ENCODE results near the gene CTCF.

The CTCF gene

DNA sequence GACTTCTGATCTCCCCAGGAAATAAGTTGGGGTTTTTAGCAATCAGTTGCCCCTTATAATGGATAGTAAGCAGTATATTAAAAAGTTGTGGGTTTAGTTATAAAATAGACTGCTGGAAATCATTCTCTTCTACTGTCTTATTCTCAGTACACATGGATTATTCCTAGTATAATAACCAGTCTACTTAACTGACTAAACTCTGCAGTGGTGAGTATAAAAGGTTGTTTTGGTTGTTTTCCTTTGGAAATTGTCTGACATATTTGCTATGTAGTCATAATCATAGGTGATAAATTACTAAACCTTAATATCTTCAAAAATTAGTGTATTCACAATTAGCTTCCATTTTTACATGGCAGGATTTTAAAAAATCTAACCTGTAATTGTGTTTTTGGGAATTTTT is 31.4 kb downstream of the CTCF start:
- DNase-seq (ENCODE audit: low read depth in 2 of 3, low spot score in 1 of 3): no peak

DNA sequence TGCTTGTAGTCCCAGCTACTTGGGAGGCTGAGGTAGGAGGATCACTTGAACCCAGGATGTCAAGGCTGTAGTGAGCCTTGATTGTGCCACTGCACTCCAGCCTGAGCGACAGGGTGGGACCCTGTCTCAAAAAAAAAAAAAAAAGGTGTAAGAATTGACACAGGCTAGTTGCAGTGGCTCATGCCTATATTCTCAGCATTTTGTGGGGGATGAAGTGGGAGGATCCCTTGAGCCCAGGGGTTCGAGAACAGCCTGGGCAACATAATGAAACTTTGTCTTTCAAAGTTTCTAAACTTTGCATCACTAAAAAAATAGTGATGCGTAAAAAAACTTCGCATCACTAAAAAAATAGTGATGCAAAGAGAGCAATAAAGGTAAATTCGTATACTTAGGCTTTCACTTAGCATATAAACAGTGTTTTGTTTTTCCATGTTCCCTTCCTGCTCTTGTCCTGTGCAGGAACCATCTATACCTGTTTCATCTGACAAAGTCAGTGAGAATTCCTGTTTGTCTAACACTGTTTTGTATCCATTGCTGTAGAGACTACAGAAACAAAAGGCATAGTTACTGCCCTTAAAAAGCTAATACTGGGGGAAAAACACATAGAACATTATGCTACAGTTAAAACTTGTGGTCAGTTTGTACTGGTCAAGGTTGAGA is 32.1 kb downstream of the CTCF start:
- no peak for DNase-seq (ENCODE audit: low read depth in 2 of 3, low spot score in 1 of 3)

DNA sequence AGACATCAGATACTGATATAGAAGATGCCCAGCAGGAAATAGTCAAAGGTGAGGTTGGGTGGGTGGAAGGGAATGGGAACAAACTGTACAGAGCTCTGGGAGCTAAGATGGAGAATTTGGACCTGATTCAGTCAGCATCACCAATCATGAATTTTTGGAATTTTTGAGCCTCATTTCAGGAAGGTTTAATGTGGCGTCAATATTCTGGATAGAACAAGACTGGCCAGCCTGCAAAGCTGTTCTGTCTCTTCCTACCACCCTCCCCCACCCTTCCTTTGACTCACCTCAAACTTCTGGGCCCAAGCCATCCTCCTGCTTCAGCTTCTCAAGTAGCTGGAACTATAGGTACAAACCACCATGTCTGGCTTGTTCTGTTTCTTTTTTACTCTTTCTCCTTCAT is 32.6 kb downstream of the CTCF start:
- DNase-seq (ENCODE audit: low read depth in 2 of 3, low spot score in 1 of 3): no peak

DNA sequence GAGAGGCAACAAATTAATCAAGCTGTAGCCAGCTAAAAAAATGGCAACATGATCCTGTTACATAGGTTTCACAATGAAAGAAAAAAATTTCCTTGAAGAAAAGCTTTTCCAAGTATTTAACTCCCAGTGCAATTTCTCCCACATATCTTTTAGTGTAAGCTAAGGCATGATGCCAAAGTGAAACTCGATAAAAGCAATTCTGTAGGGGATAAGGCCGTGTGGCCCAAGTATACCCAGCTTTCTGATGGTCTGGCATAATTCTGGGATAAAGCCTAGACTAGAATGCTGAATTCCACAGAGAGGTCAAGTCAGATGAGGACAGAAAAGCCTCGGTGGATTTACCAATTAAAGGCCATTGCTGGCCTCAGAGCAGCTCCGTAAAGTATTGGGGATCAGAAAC is 36.2 kb downstream of the CTCF start:
- DNase-seq (ENCODE audit: low read depth in 2 of 3, low spot score in 1 of 3): no peak

DNA sequence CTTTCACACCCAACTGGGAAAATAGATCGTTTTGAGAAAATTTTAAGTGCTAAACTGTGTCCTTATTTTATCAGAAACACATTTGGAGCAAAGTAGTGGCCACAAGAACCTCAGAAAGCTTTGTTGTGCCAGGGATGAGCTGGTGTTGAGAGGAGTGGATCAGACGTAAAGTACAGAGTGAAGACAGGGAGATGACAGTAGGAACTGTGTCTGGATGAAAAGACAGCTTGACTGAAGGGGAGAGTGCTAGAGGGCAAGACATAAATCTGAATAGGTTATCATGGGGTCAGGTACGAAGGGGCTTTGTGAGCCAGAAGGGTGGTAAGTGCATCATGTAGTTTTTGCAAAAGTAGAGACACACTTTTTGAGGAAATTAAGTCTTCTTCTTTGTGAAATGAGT is 43.3 kb downstream of the CTCF start:
- DNase-seq (ENCODE audit: low read depth in 2 of 3, low spot score in 1 of 3): no peak

GRCh38 chr16:67606632-67607031 is 44.3 kb downstream of the CTCF start:
- DNase-seq (ENCODE audit: low read depth in 2 of 3, low spot score in 1 of 3): no peak

GRCh38 chr16:67608364-67608763 is 46.0 kb downstream of the CTCF start:
- no peak for DNase-seq (ENCODE audit: low read depth in 2 of 3, low spot score in 1 of 3)

DNA sequence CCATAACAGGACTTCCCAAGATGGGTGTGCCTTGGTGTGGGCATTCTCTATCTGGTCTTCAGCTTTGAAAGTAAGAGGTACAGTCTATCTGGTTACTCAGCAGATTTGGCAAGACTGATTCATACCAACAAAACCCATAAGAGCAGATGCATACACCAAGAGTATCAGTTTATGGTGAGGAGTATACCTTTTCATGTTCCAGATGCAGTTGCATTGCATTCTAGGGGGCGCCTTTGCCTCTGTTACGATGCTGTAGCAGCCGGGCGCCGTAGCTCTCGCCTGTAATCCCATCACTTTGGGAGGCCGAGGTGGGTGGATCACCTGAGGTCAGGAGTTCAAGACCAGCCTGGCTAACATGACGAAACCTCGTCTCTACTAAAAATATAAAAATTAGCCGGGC is 51.5 kb downstream of the CTCF start:
- peak in 1 of 3 donors; percentile 4 for DNase-seq (ENCODE audit: low read depth in 2 of 3, low spot score in 1 of 3)

DNA sequence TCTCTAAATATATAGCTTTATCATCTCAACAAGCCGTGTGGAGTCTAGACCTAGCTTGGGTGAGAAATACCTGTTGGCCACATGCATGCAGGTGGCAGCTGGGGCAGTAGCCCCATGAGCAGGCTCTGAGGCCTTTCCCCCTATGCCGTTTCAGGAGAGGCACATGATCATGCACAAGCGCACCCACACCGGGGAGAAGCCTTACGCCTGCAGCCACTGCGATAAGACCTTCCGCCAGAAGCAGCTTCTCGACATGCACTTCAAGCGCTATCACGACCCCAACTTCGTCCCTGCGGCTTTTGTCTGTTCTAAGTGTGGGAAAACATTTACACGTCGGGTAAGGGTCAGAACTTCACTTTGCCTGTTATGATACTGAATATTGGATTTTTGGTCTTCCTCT is 65.9 kb downstream of the CTCF start:
- DNase-seq (ENCODE audit: low read depth in 2 of 3, low spot score in 1 of 3): no peak

DNA sequence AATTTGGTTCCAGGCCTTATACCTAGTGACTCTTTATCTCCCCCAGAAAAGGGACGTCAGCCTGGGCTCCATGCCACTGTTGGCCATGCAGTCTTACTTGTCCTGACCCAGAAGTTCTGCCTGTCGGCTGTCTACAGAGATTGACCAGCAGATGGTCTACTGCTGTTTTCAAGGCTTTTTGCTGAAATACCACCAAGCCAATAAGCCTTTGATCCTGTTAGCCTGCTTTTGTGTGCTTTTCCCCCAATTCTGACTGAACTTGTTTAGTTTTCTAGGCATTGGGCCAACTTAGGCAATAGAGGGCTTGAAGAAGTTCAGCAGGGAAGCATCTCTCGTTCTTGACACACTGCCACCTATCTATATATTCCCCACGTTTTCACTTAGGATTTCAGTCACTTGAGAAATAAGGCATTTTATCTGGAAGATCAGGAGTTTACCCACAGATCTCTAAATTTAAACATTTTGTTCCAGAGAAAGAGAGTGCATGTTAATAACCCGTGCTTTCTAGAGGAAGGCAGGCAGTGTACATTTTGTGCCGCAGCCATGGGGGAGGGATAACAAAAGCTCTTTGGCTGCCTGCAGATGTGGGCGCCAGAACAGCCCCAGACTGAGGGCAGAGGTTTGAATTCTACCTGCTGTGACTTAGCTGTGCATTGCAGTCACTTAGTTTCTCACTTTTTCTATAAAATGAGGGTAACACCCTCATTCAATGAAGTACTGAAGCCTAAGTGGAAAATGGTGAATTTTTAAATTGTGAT is 70.3 kb downstream of the CTCF start:
- no peak for DNase-seq (ENCODE audit: low read depth in 2 of 3, low spot score in 1 of 3)

DNA sequence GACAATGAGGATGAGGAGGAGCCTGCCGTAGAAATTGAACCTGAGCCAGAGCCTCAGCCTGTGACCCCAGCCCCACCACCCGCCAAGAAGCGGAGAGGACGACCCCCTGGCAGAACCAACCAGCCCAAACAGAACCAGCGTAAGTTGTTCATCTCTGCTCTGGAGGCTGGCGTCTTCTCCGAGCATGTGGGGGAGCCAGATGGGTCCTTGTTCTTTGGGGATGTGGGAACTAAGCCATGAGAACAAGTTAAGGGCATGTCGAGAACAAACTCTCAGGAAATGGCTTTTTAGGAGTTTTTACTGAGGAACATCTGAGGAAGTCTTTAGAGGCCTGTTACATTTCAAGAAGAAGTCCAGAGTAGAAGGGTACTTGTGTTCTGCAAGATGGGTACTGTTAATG is 74.4 kb downstream of the CTCF start:
- DNase-seq (ENCODE audit: low read depth in 2 of 3, low spot score in 1 of 3): no peak

DNA sequence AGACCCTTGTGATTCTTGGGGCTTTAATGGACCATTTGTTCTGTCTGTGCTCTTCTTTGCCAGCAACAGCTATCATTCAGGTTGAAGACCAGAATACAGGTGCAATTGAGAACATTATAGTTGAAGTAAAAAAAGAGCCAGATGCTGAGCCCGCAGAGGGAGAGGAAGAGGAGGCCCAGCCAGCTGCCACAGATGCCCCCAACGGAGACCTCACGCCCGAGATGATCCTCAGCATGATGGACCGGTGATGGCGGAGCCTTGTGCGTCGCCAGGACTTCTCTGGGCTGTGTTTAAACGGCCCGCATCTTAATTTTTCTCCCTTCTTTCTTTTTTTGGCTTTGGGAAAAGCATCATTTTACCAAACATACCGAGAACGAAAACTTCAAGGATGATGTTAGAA is 75.3 kb downstream of the CTCF start:
- no peak for DNase-seq (ENCODE audit: low read depth in 2 of 3, low spot score in 1 of 3)

- DNase-seq (ENCODE audit: low read depth in 2 of 3, low spot score in 1 of 3): no peak
Measured at GRCh38 chr16:67641779-67642708, 79.7 kb downstream of the CTCF start.

DNA sequence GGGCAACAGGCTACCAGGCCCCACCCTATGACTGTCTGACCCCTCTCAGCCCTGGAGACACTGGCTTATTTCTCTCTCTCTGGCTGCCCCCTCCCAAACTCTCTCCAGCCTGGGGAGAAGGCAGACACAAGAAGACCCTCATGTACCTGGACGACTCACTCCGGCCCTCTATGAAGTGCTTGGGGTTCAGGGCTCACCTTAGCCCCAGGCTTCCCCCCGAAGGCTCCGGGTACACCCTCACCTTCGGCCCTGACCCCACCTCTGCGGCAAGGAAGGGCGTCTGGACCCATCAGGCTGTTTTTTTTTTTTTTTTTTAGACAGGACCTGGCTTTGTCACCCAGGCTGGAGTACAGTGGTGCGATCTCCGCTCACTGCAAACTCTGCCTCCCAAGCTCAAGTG is 81.7 kb downstream of the CTCF start:
- DNase-seq (ENCODE audit: low read depth in 2 of 3, low spot score in 1 of 3): no peak

GRCh38 chr16:67645397-67646121 is 83.2 kb downstream of the CTCF start:
- no peak for DNase-seq (ENCODE audit: low read depth in 2 of 3, low spot score in 1 of 3)

GRCh38 chr16:67647111-67647651 is 84.9 kb downstream of the CTCF start:
- no peak for DNase-seq (ENCODE audit: low read depth in 2 of 3, low spot score in 1 of 3)

GRCh38 chr16:67647681-67648080 is 85.4 kb downstream of the CTCF start:
- DNase-seq (ENCODE audit: low read depth in 2 of 3, low spot score in 1 of 3): no peak

DNA sequence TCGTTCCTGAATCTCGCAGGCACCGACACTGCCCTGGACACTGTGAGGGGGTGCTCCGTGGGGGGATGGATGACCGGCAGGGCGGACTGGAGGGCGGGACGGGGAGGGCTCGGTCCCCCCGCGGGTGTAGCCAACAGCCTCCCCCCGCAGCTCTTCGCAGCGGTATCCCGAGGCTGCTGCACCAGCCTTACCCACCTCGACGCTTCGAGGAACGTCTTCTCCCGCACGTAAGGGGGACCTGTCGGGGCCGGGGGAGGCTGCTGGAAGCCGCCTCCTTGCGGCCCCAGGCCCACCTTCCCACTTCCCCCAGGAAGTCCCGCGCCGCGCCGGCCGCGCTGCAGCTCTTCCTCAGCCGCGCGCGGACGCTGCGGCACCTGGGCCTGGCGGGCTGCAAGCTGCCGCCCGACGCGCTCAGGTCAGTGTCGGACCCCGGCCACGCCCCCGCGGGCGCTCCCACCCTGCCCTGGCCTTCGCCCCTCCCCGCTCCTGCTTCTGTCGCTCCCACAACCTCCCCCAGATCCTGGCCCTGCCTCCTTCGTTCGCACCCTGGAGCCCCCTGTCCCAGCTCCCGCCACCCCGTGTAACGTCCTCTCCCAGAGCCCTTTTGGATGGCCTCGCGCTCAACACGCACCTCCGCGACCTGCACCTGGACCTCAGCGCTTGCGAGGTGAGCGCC is 85.9 kb downstream of the CTCF start:
- DNase-seq (ENCODE audit: low read depth in 2 of 3, low spot score in 1 of 3): no peak

- no peak for DNase-seq (ENCODE audit: low read depth in 2 of 3, low spot score in 1 of 3)
Measured at GRCh38 chr16:67648764-67649407, 86.6 kb downstream of the CTCF start.

GRCh38 chr16:67649494-67649931 is 87.2 kb downstream of the CTCF start:
- no peak for DNase-seq (ENCODE audit: low read depth in 2 of 3, low spot score in 1 of 3)

Data from stimulated activated CD4-positive, alpha-beta T cell treated with anti-CD3 and anti-CD28 coated beads, Interleukin-12 subunit alpha, Interleukin-12 subunit beta, amount 100 ng/mL, for 48 hours (primary cell).